ENCODE measurements around the gene MICAL3. TPM values are rescaled to one million over a fixed set of nuclear protein-coding genes. Genes with fewer than 3 reads are reported as not detected.

MICAL3 gene
- total RNA-seq, 4 donors from 2014 or later, result 23.9 to 49.2 (median 34.5) TPM

GRCh38 chr22:17890892-17891291 lies 133.5 kb downstream of the MICAL3 start:
- no peak for TF ChIP-seq CTCF (IDR thresholded peaks at IDR 0.05)
- no peak for ATAC-seq (ENCODE audit: low FRiP score)
- no peak for DNase-seq (ENCODE audit: low spot score)

- DNase-seq (ENCODE audit: low spot score) (no peak), ATAC-seq (ENCODE audit: low FRiP score) (no peak)
- TF ChIP-seq CTCF (IDR thresholded peaks at IDR 0.05), result no peak
These were observed 134.1 kb downstream of the MICAL3 start for GRCh38 chr22:17890245-17890671.

- ATAC-seq (ENCODE audit: low FRiP score), result no peak
- no peak for TF ChIP-seq CTCF (IDR thresholded peaks at IDR 0.05)
- DNase-seq (ENCODE audit: low spot score), result no peak
These were observed 135.5 kb downstream of the MICAL3 start for GRCh38 chr22:17888855-17889254.

GRCh38 chr22:17888439-17888838 lies 135.9 kb downstream of the MICAL3 start:
- DNase-seq (ENCODE audit: low spot score), result no peak
- ATAC-seq (ENCODE audit: low FRiP score), result no peak
- TF ChIP-seq CTCF (IDR thresholded peaks at IDR 0.05), result no peak

- DNase-seq (ENCODE audit: low spot score), result no peak
- TF ChIP-seq CTCF (IDR thresholded peaks at IDR 0.05), result no peak
- no peak for ATAC-seq (ENCODE audit: low FRiP score)
These were observed 139.5 kb downstream of the MICAL3 start for GRCh38 chr22:17884893-17885292.

GRCh38 chr22:17884084-17884483 lies 140.3 kb downstream of the MICAL3 start:
- TF ChIP-seq CTCF (IDR thresholded peaks at IDR 0.05), result no peak
- ATAC-seq (ENCODE audit: low FRiP score) (no peak), DNase-seq (ENCODE audit: low spot score) (no peak)

GRCh38 chr22:17883356-17883755 lies 141.0 kb downstream of the MICAL3 start:
- DNase-seq (ENCODE audit: low spot score), result no peak

More at GRCh38 chr22:17883356-17883755, 141.0 kb downstream of the MICAL3 start:
- no peak for TF ChIP-seq CTCF (IDR thresholded peaks at IDR 0.05)
- no peak for ATAC-seq (ENCODE audit: low FRiP score)
